AML-193 (cell line): ENCODE data around the gene RAB4B.
A peak's percentile ranks its signal among the peaks of the same experiment; 100 is the strongest.
"Not testable (repeated sequence)": the region's sequence is repeated elsewhere in the genome, so short reads cannot be mapped to it uniquely, and the experiment has no call there.

Experiments used
- DNase-seq, 2 experiments: peaks; one replicate each; lab custom pipeline; 2025; lab: John Stamatoyannopoulos, UW

Gene RAB4B

GRCh38 chr19:40777937-40778705 lies at the start of gene RAB4B:
Gene RAB4B (plus strand): TSS chr19:40778247. CDS start chr19:40778376, 129 bp downstream.
- DNase-seq, result peak; percentile 94 to 95

DNA sequence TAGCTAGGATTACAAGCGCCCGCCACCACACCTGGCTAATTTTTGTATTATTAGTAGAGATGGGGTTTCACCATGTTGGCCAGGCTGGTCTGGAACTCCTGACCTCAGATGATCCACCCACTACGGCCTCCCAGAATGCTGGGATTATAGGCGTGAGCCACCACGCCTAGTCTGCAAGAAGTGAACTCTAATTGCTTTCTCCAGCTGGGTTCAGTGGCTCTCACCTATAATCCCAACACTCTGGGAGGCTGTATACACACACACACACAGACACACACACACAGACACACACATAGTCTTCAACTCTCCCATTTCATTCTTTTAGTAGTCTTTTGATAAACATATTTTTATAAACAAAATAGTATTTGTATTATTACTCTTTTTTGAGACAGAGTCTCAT lies 48.0 kb upstream of the RAB4B start:
- DNase-seq, result not testable (repeated sequence)

- not testable (repeated sequence) for DNase-seq
These were observed 45.7 kb upstream of the RAB4B start for GRCh38 chr19:40732304-40732703.

DNA sequence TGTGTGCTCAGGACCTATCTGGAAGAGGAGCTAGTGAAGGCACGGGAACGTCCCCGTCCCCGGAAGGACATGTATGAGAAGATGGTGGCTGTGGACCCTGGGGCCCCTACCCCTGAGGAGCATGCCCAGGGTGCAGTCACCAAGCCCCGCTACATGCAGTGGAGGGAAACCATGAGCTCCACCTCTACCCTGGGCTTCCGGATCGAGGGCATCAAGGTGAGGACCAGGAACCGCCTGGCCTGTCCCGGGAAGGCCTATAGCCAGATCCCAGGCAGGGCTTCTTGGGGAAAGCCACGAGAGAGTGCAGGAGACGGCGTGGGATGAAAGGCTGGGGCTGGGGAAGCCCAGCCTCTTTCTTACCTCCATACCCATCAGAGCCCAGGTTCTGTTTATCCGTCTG lies 44.9 kb upstream of the RAB4B start:
- no peak for DNase-seq

DNA sequence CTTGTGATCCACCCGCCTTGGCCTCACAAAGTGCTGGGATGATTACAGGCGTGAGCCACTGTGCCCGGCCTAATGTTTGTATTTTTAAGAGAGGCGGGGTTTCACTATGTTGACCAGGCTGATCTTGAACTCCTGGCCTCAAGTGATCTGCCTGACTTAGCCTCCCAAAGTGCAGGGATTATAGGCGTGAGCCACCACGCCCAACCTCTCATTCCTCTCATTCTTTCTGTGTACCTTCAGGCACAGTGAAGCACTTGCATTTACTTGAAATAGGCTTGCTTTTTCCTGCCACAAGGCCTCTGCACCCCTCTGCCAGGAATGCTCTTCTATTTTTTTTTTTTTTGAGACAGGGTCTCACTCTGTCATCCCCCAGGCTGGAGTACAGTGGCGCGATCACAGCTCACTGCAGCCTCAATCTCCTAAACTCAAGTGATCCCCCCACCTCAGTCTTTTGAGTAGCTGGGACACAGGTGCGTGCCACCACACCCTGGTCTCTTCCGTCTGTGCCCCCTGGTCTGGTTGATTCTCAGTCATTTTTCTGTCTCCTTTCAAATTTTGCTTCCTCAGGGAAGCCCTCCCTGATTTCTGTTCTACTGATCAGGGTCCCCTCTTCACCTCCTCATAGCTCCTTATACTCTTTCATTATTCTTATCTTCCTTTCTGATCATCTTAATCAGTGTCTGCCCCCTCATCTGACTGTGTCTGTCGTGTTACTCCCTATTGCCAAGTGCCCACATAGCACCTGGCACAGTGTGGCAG lies 42.9 kb upstream of the RAB4B start:
- no peak for DNase-seq

DNA sequence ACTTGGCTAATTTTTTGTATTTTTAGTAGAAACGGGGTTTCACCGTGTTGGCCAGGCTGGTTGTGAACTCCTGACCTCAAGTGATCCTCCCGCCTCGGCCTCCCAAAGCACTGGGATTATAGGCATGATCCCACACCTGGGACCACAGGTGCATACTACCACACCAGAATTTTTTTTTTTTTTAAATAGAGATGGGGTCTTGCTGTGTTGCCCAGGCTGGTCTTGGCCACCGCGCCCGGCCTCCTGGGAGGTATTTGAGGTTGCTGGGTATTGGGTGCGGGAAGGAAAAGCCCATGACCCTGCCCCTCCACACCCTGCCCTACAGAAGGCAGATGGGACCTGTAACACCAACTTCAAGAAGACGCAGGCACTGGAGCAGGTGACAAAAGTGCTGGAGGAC lies 41.4 kb upstream of the RAB4B start:
- DNase-seq, result no peak

DNA sequence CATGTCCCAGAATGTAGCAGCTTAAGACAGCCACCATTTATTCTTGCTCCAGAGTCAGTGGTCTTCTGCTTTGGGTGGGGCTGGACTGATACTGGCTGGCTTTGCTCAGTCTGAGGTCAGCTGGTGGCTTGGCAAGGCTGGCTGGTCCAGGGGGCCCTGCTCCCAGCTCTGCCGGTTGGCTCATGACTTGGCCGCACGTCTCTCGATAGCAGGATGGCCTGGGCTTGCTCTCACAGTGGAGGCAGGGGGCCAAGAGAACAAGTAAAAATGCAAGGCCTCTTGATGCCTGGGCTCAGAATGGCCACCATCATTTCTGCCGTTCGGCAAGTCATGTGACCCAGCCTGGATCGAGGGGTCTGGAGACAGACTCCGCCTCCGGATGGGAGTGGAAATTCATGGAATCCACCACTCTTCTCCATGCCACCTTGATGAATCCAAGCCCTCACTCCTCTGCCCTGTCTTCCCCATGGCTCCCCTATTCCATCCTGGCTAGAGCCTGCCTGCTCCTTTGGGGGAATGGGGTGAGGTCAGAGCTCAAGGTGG lies 40.9 kb upstream of the RAB4B start:
- no peak for DNase-seq

DNA sequence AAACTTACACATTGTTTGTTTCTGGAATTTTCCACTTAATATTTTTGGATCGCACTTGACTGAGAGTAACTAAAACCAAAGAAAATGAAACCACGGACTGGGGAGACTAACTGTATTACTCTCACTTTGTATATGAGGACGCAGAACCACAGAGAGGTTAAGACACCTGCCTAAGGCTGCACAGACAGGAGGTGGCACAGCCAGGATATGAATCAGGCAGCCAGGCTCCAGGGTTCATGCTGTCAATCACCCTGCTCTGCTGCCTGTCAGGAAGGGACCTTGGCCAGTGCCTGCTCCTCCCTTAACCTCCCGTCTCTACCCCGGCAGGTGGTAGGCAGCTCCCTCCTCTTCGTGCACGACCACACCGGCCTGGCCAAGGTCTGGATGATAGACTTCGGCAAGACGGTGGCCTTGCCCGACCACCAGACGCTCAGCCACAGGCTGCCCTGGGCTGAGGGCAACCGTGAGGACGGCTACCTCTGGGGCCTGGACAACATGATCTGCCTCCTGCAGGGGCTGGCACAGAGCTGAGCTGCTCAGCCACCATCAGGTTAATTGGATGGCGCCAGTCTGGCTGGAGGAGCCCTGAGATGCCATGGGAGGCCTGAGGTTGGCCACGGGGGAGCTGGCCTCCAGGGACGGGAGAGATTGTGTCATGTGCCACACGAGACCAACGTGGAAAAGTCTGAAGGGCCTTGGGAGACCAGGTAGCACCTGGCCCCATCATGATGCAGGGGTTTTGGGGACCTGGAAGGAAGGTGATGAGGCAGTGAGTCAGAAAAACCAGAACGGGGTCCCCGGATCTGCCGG lies 38.8 kb upstream of the RAB4B start:
- no peak for DNase-seq

- no peak for DNase-seq
These were observed 38.0 kb upstream of the RAB4B start for GRCh38 chr19:40739871-40740703.

DNA sequence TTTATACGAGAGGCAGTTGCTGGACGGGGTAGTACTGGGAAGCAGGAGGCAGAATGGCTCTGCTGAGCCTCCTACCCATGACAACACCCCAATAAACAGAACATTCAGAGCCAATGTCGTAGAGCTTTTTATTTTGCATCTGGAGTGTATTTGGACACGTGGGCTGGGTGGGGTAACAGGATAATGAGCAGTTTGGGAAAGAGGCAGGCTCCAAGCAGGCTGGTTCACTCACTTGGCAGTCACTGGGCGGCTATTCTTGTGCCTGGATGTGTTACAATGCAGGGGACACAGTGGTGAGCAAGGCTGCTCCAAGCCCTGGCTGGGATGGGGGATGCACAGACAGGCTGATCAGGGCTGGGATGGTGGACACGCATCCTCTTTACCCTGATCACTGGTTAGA lies 37.3 kb upstream of the RAB4B start:
- DNase-seq, result no peak

DNA sequence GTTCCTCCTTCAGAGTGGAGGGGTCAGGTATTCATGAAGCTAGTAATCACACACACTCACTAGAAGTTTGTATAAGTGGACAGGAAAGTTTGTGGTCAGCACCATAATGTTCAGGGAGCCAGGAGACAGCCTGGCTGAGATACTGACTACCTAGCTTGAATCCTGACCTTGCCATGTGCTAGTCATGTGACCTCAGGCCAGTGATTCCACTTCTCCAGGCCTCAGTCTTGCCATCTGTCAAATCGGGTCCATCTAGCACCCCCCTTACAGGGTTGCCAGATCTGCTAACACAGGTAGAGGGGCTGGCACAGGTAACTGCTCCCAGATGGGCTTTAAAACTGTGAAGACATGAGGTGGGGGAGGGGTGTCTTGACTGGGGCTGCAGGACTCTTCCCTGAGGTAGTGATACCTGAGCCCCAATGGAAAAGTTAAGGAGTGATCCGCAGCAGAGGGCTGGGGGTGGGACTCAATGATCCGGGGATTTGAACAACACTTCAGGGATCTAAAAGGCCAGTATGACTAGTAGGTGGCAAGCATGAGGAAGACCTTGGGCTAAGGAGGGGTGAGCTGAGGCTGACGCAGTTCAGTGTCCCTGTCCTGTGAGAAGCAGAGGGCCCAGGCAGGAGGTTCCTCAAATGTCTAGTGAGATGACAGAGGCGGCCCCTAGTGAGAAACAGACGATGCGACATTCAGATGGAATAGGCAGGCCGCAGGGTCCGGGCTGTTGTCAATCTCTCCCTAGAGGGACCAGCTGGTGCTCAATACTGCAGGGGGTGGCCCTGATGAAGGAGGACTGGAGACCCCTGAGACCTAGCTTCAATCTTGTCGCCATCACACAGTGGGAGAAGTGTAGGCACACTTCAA lies 36.3 kb upstream of the RAB4B start:
- DNase-seq, result no peak

DNA sequence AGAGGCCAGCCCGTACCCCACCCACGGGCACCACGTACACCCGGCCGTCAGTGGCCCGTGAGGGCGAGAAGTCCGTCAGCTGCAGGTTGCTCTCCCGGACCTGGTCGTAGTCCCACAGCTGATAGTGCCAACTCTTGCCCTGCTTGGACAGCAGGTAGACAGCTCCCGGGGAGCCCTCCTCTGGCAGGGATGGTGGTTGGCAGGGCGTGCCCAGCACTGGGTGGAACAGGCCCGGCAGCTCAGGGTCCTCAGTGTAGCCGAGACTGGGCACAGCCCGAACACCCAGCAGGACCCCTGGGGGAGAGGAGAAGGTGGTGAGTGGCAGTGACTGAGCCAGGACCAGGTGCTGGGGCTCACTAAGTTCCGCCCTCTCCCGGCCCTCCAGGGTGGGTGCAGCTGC lies 35.6 kb upstream of the RAB4B start:
- no peak for DNase-seq

- DNase-seq, result no peak
These were observed 35.2 kb upstream of the RAB4B start for GRCh38 chr19:40742886-40743285.

GRCh38 chr19:40743926-40744325 lies 34.1 kb upstream of the RAB4B start:
- no peak for DNase-seq

- no peak for DNase-seq
These were observed 33.3 kb upstream of the RAB4B start for GRCh38 chr19:40744554-40745401.

GRCh38 chr19:40745402-40745780 lies 32.7 kb upstream of the RAB4B start:
- DNase-seq, result no peak

GRCh38 chr19:40747536-40747935 lies 30.5 kb upstream of the RAB4B start:
- DNase-seq, result no peak

DNA sequence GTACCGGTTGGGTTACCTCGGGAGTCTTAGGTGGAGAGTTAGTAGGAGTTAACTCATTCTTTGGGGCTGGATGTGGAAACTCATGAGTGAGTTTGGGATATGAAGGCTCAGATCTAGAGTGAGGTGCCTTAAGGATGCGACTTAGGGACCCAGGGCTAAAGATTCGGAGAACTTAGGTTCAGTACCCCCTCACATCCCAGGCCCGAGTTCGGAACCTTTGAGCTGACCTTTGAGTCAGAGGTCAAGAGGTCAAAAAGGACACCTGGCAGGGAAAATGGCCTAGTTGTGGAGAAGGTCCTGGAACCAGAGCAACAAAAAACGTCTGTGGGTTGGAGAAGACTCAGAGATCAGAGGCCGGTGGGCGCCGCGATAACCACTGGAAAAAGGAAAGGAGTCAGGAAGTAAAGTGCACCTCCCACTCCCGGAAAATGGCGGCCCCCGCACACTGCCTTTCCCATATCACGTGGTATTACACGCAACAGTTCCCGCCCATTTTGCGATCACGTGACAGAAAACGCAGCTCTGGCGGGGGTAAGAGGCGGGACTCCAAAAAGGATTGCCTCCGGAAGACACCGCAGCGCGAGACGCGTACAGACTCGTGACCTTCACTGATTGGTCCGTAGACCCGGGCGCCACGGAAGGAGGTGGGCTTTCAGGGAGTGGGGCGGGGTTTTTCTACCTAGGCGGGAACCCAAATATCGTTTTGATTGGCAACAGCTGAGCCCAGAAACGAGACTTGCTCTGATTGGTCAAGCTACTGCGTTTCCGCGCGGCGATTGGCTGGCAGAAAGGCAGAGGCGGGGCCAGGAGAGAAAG lies 27.8 kb upstream of the RAB4B start, which contains the start of gene ACTMAP:
TSS of gene ACTMAP (minus strand) at position 420 of the 816 bp plus-strand sequence. CDS start 674 bp downstream, outside the sequence.
- DNase-seq, result peak; percentile 97 to 99
